Muscle of leg (tissue), 11 donors: Measurements from ENCODE around the gene CX3CL1. TPM values are rescaled to one million over a fixed set of nuclear protein-coding genes. Genes with fewer than 3 reads are reported as not detected.

ENCODE experiments used
- DNase-seq: peaks from one replicate; pipeline ENCODE4 v3.0.0; 2013
- H3K27ac ChIP-seq: one replicate; pipeline ENCODE4 v1.5.1; 2013; ENCODE audit warnings: mild to moderate bottlenecking, low read length, control low read depth
- H3K27me3 ChIP-seq: one replicate; pipeline ENCODE4 v1.6.1; 2013; ENCODE audit warnings: low read length; ENCODE audit not compliant: control insufficient read depth, insufficient read depth
- H3K36me3 ChIP-seq: one replicate; pipeline ENCODE4 v1.6.1; 2013; ENCODE audit warnings: low read length; ENCODE audit not compliant: control insufficient read depth, insufficient read depth
- H3K4me1 ChIP-seq: one replicate; pipeline ENCODE4 v1.6.1; 2013; ENCODE audit warnings: low read length; ENCODE audit not compliant: control insufficient read depth, insufficient read depth
- H3K4me3 ChIP-seq: one replicate; pipeline ENCODE4 v1.5.1; 2013; ENCODE audit warnings: low read length, control low read depth
- H3K9me3 ChIP-seq: replicated peaks from 2 replicates; pipeline ENCODE4 v1.6.1; 2013; ENCODE audit warnings: low read depth, low read length; ENCODE audit not compliant: control insufficient read depth
- WGBS: methylation state at CpG from one replicate; pipeline ENCODE4 v1.1.5; 2013; ENCODE audit warnings: missing lambda C conversion rate; ENCODE audit not compliant: insufficient coverage; 5-methylcytosine and 5-hydroxymethylcytosine counted together
- polyA plus RNA-seq, 8 donors: library from polyadenylated mRNA; unstranded; fragments of 120-200 nt; gene quantifications; one replicate each; pipeline versions ENCODE4 v1.2.1 to v1.2.3, GENCODE V29; 2013; ENCODE audit warnings: inconsistent platforms in 1 of 8, low replicate concordance in 1 of 8; ENCODE audit not compliant: insufficient read length in 8 of 8, insufficient read depth in 1 of 8
- total RNA-seq: library from RNA; stranded (reverse); fragments of 120-200 nt; gene quantifications from one replicate; pipeline ENCODE4 v1.2.4, GENCODE V29; 2013

CX3CL1 gene
- total and polyA plus RNA-seq, 9 donors, result 2.5 to 7.0 (median 4.8) TPM

GRCh38 chr16:57355898-57356414 lies 16.3 kb upstream of the CX3CL1 start:
- H3K4me1 ChIP-seq, result no peaks in the 10 kb centered on the region
- no peak overlapping the region for H3K4me3 ChIP-seq
- no peaks in the 10 kb centered on the region for H3K9me3 ChIP-seq
- no peak overlapping the region for H3K27ac ChIP-seq
- DNase-seq, result no peak
- H3K27me3 ChIP-seq, result peaks cover 2% of the 10 kb centered on the region
- no peaks in the 10 kb centered on the region for H3K36me3 ChIP-seq
- 79% methylated on average over 3 of the region's 5 CpGs for WGBS

- WGBS, result no CpG with 5 or more reads among the region's 4 CpGs
Observed at GRCh38 chr16:57356547-57356946, 15.7 kb upstream of the CX3CL1 start.

GRCh38 chr16:57357330-57358085 lies 14.8 kb upstream of the CX3CL1 start:
- WGBS, result 68% methylated on average over 8 of the region's 9 CpGs
- DNase-seq, result peak; percentile 17
- peaks cover 2% of the 10 kb centered on the region for H3K27me3 ChIP-seq
- H3K27ac ChIP-seq, result no peak overlapping the region
- no peak overlapping the region for H3K4me3 ChIP-seq
- no peaks in the 10 kb centered on the region for H3K36me3 ChIP-seq
- H3K9me3 ChIP-seq, result no peaks in the 10 kb centered on the region
- no peaks in the 10 kb centered on the region for H3K4me1 ChIP-seq

More at GRCh38 chr16:57356547-57356946, 15.7 kb upstream of the CX3CL1 start:
- H3K27ac ChIP-seq, result no peak overlapping the region
- no peak overlapping the region for H3K4me3 ChIP-seq
- H3K4me1 ChIP-seq, result no peaks in the 10 kb centered on the region
- no peak for DNase-seq
- H3K36me3 ChIP-seq, result no peaks in the 10 kb centered on the region
- H3K9me3 ChIP-seq, result no peaks in the 10 kb centered on the region
- H3K27me3 ChIP-seq, result peaks cover 2% of the 10 kb centered on the region

GRCh38 chr16:57358086-57358420 lies 14.2 kb upstream of the CX3CL1 start:
- 80% methylated on average over 6 of the region's 7 CpGs for whole genome bisulfite sequencing
- DNase-seq, result no peak
- Histone ChIP-seq H3K27me3 (peaks cover 2% of the 10 kb centered on the region), H3K4me1 (no peaks in the 10 kb centered on the region), H3K27ac (no peak overlapping the region), H3K36me3 (no peaks in the 10 kb centered on the region), H3K4me3 (no peak overlapping the region), H3K9me3 (no peaks in the 10 kb centered on the region)

GRCh38 chr16:57358527-57359095 lies 13.7 kb upstream of the CX3CL1 start, which contains the start of gene CCL22:
Gene CCL22, plus strand, starts transcription at chr16:57358783. Its CDS starts 34 bp downstream, at chr16:57358817.
- 81% methylated on average over 6 of the region's 9 CpGs for WGBS
- no peaks in the 10 kb centered on the region for H3K36me3 ChIP-seq
- H3K4me1 ChIP-seq, result no peaks in the 10 kb centered on the region
- no peak within 1 kb of the TSS for H3K4me3 ChIP-seq
- no peak for DNase-seq
- H3K27ac ChIP-seq, result no peak within 1 kb of the TSS
- peaks cover 2% of the 10 kb centered on the region for H3K27me3 ChIP-seq
- no peaks in the 10 kb centered on the region for H3K9me3 ChIP-seq

- no peak overlapping the region for H3K27ac ChIP-seq
- H3K4me1 ChIP-seq, result no peaks in the 10 kb centered on the region
- 93% methylated on average over 14 of the region's 16 CpGs for WGBS
- H3K36me3 ChIP-seq, result no peaks in the 10 kb centered on the region
- peaks cover 2% of the 10 kb centered on the region for H3K27me3 ChIP-seq
- no peak for DNase-seq
- H3K9me3 ChIP-seq, result no peaks in the 10 kb centered on the region
- H3K4me3 ChIP-seq, result no peak overlapping the region
Observed at GRCh38 chr16:57360321-57360935, 11.9 kb upstream of the CX3CL1 start.

GRCh38 chr16:57361404-57361803 lies 10.9 kb upstream of the CX3CL1 start:
- 66% methylated on average over 2 of the region's 4 CpGs for WGBS
- Histone ChIP-seq H3K27ac (no peak overlapping the region), H3K36me3 (no peaks in the 10 kb centered on the region), H3K4me3 (no peak overlapping the region), H3K27me3 (peaks cover 2% of the 10 kb centered on the region), H3K4me1 (peaks cover 1% of the 10 kb centered on the region), H3K9me3 (no peaks in the 10 kb centered on the region)
- DNase-seq, result no peak

- 86% methylated on average over 1 of the region's 3 CpGs for WGBS
- H3K36me3 ChIP-seq, result no peaks in the 10 kb centered on the region
- DNase-seq, result no peak
- H3K27ac ChIP-seq, result no peak overlapping the region
- H3K4me1 ChIP-seq, result peaks cover 6% of the 10 kb centered on the region
- H3K4me3 ChIP-seq, result no peak overlapping the region
- H3K9me3 ChIP-seq, result no peaks in the 10 kb centered on the region
- H3K27me3 ChIP-seq, result peaks cover 2% of the 10 kb centered on the region
Observed at GRCh38 chr16:57364143-57364542, 8.1 kb upstream of the CX3CL1 start.

- H3K9me3 ChIP-seq, result no peaks in the 10 kb centered on the region
- H3K27ac ChIP-seq, result no peak overlapping the region
- H3K27me3 ChIP-seq, result peaks cover 3% of the 10 kb centered on the region
- WGBS, result 30% methylated on average over 2 of the region's 6 CpGs
- H3K4me1 ChIP-seq, result peaks cover 6% of the 10 kb centered on the region
- no peaks in the 10 kb centered on the region for H3K36me3 ChIP-seq
- no peak overlapping the region for H3K4me3 ChIP-seq
- DNase-seq, result no peak
Observed at GRCh38 chr16:57366544-57367040, 5.7 kb upstream of the CX3CL1 start.

- no peak overlapping the region for H3K27ac ChIP-seq
- 63% methylated on average over 4 of the region's 7 CpGs for WGBS
- peaks cover 3% of the 10 kb centered on the region for H3K27me3 ChIP-seq
Observed at GRCh38 chr16:57367116-57367752, 5.1 kb upstream of the CX3CL1 start.

More at GRCh38 chr16:57367116-57367752, 5.1 kb upstream of the CX3CL1 start:
- no peak overlapping the region for H3K4me3 ChIP-seq
- no peak for DNase-seq
- peaks cover 11% of the 10 kb centered on the region for H3K4me1 ChIP-seq
- no peaks in the 10 kb centered on the region for H3K9me3 ChIP-seq
- H3K36me3 ChIP-seq, result no peaks in the 10 kb centered on the region
